HepG2 (cell line): ENCODE data around the gene FAM229A. TPM values are rescaled to one million over a fixed set of nuclear protein-coding genes. Genes with fewer than 3 reads are reported as not detected.

Experiments used
- KMT2A ChIP-seq: sonication (generic); formaldehyde crosslinking; IDR thresholded peaks from 2 replicates; pipeline ENCODE4 v1.4.0; 2020; ENCODE audit warnings: missing genetic modification reagents
- NFKB2 ChIP-seq: sonication (generic); formaldehyde crosslinking; IDR thresholded peaks from 2 replicates; pipeline ENCODE4 v1.4.0; 2020; ENCODE audit warnings: missing genetic modification reagents, borderline replicate concordance
- RFX3 ChIP-seq: IDR thresholded peaks from 2 replicates; pipeline ENCODE4 v1.6.1; 2016; ENCODE audit warnings: missing biosample characterization, missing genetic modification reagents
- SMAD9 ChIP-seq: sonication (generic); formaldehyde crosslinking; IDR thresholded peaks from 2 replicates; pipeline ENCODE4 v1.5.1; 2020; ENCODE audit warnings: mild to moderate bottlenecking, missing genetic modification reagents
- SMYD3 ChIP-seq: sonication (generic); formaldehyde crosslinking; IDR thresholded peaks from 2 replicates; pipeline ENCODE4 v1.8.1; 2023; ENCODE audit warnings: mild to moderate bottlenecking, missing genetic modification reagents
- ZBTB38 ChIP-seq: sonication (generic); formaldehyde crosslinking; IDR thresholded peaks from 2 replicates; pipeline ENCODE4 v1.5.1; 2020; ENCODE audit warnings: mild to moderate bottlenecking, missing genetic modification reagents
- ZNF296 ChIP-seq: sonication (generic); formaldehyde crosslinking; conservative IDR thresholded peaks from 2 replicates; pipeline ENCODE4 v1.5.0; 2020; ENCODE audit warnings: mild to moderate bottlenecking, missing genetic modification reagents
- ZNF318 ChIP-seq: sonication (generic); formaldehyde crosslinking; IDR thresholded peaks from 2 replicates; pipeline ENCODE4 v1.4.0; 2020; ENCODE audit warnings: mild to moderate bottlenecking, missing genetic modification reagents
- ZNF558 ChIP-seq: sonication (generic); formaldehyde crosslinking; IDR thresholded peaks from 2 replicates; pipeline ENCODE4 v1.9.0; 2022; ENCODE audit warnings: mild to moderate bottlenecking, missing genetic modification reagents, borderline replicate concordance
- polyA plus RNA-seq, 8 experiments: library from polyadenylated mRNA; depleted of rRNA in 3 of 8; stranded (reverse) in 7 of 8; unstranded in 1 of 8; fragments of >200 nt; fragmentation: Illumina TruSeq in 4 of 8; extraction: Trizol in 4 of 8; gene quantifications; 2 replicates each; pipeline versions ENCODE4 v1.2.1 to v1.2.3, GENCODE V29; 2011 to 2016; ENCODE audit warnings: low read depth in 4 of 8, missing spikeins in 1 of 8, mixed read lengths in 1 of 8; ENCODE audit not compliant: insufficient read depth in 1 of 8
- total RNA-seq, 5 experiments: library from RNA; depleted of rRNA; stranded (reverse); fragments of >200 nt; fragmentation: Illumina TruSeq; extraction: Trizol; gene quantifications; 2 replicates each; pipeline ENCODE4 v1.2.3, GENCODE V29; 2016; ENCODE audit warnings: low read depth in 1 of 5
- TF ChIP-seq, protein P1 (sequence below): sonication (generic); formaldehyde crosslinking; IDR thresholded peaks from 2 replicates; pipeline ENCODE4 v1.4.0; 2020; ENCODE audit warnings: missing genetic modification reagents
- TF ChIP-seq, protein P2 (sequence below): sonication (generic); formaldehyde crosslinking; IDR thresholded peaks from 2 replicates; pipeline ENCODE4 v1.5.1; 2020; ENCODE audit warnings: missing genetic modification reagents, mild to moderate bottlenecking, borderline replicate concordance
- TF ChIP-seq, protein P3 (sequence below): sonication (generic); formaldehyde crosslinking; IDR thresholded peaks from 2 replicates; pipeline ENCODE4 v1.4.0; 2020; ENCODE audit warnings: mild to moderate bottlenecking, missing genetic modification reagents
- TF ChIP-seq, protein P4 (sequence below): sonication (generic); formaldehyde crosslinking; IDR thresholded peaks from 2 replicates; pipeline ENCODE4 v1.4.0; 2020; ENCODE audit warnings: mild to moderate bottlenecking, missing genetic modification reagents

The FAM229A gene
- total and polyA plus RNA-seq, 2 of the 13 experiments (the other 11 are each of a cell fraction or from before 2014, with no cell fraction given) = 3.2 to 17.6 TPM

DNA sequence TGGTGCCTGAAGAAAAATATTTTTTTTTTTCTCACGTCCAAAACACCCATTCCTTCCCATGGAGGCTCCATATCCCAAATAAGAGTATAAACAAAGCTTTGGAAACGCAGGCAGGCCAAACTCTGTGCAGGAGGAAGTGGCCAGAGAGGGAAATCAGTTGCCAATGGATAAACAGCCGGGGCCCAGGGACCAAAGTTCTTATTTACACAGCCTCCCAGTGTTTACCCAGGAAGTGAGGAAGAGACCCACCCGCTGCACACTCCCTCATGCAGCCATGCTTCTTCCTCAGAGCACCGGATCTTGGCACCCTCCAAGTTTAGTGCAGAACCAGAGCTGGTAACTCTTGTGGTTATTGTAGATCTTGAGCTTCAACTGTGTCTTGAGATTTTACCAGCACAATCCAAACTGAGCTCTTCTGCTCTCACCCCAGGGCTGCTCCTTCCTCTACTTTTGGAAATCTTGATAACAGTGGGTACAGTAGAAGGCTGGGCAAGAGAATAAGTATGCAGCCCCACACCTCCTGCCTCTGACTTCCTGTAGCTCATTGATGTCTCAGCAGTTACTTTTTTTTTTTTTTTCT lies 40.5 kb downstream of the FAM229A start (continued):
- no peak for TF ChIP-seq ZNF318 (CRISPR knock-in tag)
- TF ChIP-seq, protein P1, sequence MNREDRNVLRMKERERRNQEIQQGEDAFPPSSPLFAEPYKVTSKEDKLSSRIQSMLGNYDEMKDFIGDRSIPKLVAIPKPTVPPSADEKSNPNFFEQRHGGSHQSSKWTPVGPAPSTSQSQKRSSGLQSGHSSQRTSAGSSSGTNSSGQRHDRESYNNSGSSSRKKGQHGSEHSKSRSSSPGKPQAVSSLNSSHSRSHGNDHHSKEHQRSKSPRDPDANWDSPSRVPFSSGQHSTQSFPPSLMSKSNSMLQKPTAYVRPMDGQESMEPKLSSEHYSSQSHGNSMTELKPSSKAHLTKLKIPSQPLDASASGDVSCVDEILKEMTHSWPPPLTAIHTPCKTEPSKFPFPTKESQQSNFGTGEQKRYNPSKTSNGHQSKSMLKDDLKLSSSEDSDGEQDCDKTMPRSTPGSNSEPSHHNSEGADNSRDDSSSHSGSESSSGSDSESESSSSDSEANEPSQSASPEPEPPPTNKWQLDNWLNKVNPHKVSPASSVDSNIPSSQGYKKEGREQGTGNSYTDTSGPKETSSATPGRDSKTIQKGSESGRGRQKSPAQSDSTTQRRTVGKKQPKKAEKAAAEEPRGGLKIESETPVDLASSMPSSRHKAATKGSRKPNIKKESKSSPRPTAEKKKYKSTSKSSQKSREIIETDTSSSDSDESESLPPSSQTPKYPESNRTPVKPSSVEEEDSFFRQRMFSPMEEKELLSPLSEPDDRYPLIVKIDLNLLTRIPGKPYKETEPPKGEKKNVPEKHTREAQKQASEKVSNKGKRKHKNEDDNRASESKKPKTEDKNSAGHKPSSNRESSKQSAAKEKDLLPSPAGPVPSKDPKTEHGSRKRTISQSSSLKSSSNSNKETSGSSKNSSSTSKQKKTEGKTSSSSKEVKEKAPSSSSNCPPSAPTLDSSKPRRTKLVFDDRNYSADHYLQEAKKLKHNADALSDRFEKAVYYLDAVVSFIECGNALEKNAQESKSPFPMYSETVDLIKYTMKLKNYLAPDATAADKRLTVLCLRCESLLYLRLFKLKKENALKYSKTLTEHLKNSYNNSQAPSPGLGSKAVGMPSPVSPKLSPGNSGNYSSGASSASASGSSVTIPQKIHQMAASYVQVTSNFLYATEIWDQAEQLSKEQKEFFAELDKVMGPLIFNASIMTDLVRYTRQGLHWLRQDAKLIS = no peak
- TF ChIP-seq, protein P2, sequence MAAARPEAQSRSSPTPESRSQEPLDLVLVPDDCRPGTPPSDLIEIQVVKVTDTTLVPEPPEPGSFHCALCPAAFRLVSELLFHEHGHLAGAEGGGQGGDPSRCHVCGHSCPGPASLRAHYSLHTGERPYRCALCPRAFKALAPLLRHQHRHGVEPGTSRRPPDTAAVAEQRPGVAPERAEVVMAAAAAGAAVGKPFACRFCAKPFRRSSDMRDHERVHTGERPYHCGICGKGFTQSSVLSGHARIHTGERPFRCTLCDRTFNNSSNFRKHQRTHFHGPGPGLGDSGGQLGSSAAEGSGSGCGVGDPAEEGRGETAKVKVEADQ (CRISPR knock-in tag) = no peak
- no peak for TF ChIP-seq RFX3
- peak; percentile 78; the same call in 1 of the 2 replicates for TF ChIP-seq SMYD3 (CRISPR knock-in tag)
- no peak for TF ChIP-seq NFKB2 (CRISPR knock-in tag)
- peak; percentile 44; the same call in 1 of the 2 replicates for TF ChIP-seq ZBTB38 (CRISPR knock-in tag)
- TF ChIP-seq ZNF558 (CRISPR knock-in tag) = no peak
- TF ChIP-seq SMAD9 = no peak
- TF ChIP-seq, protein P3, sequence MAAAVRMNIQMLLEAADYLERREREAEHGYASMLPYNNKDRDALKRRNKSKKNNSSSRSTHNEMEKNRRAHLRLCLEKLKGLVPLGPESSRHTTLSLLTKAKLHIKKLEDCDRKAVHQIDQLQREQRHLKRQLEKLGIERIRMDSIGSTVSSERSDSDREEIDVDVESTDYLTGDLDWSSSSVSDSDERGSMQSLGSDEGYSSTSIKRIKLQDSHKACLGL (CRISPR knock-in tag) = peak; percentile 16; the same call in 1 of the 2 replicates
- TF ChIP-seq, protein P4, sequence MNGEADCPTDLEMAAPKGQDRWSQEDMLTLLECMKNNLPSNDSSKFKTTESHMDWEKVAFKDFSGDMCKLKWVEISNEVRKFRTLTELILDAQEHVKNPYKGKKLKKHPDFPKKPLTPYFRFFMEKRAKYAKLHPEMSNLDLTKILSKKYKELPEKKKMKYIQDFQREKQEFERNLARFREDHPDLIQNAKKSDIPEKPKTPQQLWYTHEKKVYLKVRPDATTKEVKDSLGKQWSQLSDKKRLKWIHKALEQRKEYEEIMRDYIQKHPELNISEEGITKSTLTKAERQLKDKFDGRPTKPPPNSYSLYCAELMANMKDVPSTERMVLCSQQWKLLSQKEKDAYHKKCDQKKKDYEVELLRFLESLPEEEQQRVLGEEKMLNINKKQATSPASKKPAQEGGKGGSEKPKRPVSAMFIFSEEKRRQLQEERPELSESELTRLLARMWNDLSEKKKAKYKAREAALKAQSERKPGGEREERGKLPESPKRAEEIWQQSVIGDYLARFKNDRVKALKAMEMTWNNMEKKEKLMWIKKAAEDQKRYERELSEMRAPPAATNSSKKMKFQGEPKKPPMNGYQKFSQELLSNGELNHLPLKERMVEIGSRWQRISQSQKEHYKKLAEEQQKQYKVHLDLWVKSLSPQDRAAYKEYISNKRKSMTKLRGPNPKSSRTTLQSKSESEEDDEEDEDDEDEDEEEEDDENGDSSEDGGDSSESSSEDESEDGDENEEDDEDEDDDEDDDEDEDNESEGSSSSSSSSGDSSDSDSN (CRISPR knock-in tag) = no peak
- peak; percentile 51; the same call in 1 of the 2 replicates for TF ChIP-seq KMT2A (CRISPR knock-in tag)
- TF ChIP-seq ZNF296 (CRISPR knock-in tag) = no peak
